Rectal smooth muscle tissue (tissue), 1 donor: ENCODE measurements around the gene OSBPL6.
"Not testable (repeated sequence)": the region's sequence is repeated elsewhere in the genome, so short reads cannot be mapped to it uniquely, and the experiment has no call there.

Source experiments
- H3K27ac ChIP-seq: one replicate; pipeline ENCODE4 v1.7.0; 2013; ENCODE audit warnings: low read depth, low read length, inconsistent platforms
- H3K27me3 ChIP-seq: one replicate; pipeline ENCODE4 v1.7.0; 2013; ENCODE audit warnings: low read length; ENCODE audit not compliant: control insufficient read depth, insufficient read depth
- H3K36me3 ChIP-seq: one replicate; pipeline ENCODE4 v1.7.0; 2013; ENCODE audit warnings: low read length; ENCODE audit not compliant: control insufficient read depth, insufficient read depth
- H3K4me1 ChIP-seq: one replicate; pipeline ENCODE4 v1.7.0; 2013; ENCODE audit warnings: low read length; ENCODE audit not compliant: control insufficient read depth, insufficient read depth
- H3K4me3 ChIP-seq: one replicate; pipeline ENCODE4 v1.7.0; 2013; ENCODE audit warnings: low read length
- H3K9ac ChIP-seq: one replicate; pipeline ENCODE4 v1.7.0; 2013; ENCODE audit warnings: low read length

The OSBPL6 gene

GRCh38 chr2:178180648-178181047 is 13.7 kb upstream of the OSBPL6 start:
- H3K4me3 ChIP-seq, H3K9ac ChIP-seq, H3K27me3 ChIP-seq, H3K4me1 ChIP-seq, H3K36me3 ChIP-seq, H3K27ac ChIP-seq: not testable (repeated sequence)

- Histone ChIP-seq H3K4me3 (no peak overlapping the region), H3K36me3 (no peaks in the 10 kb centered on the region), H3K9ac (no peak overlapping the region), H3K27me3 (no peaks in the 10 kb centered on the region), H3K4me1 (no peaks in the 10 kb centered on the region), H3K27ac (no peak overlapping the region)
These were observed 6.5 kb upstream of the OSBPL6 start for GRCh38 chr2:178187861-178188260.

- H3K27me3 ChIP-seq = no peaks in the 10 kb centered on the region
- H3K9ac ChIP-seq = no peak overlapping the region
- no peak overlapping the region for H3K27ac ChIP-seq
- H3K4me3 ChIP-seq = no peak overlapping the region
- no peaks in the 10 kb centered on the region for H3K36me3 ChIP-seq
- H3K4me1 ChIP-seq = no peaks in the 10 kb centered on the region
These were observed 5.8 kb upstream of the OSBPL6 start for GRCh38 chr2:178188466-178188865.

GRCh38 chr2:178191004-178191508 is 3.3 kb upstream of the OSBPL6 start:
- Histone ChIP-seq H3K27ac (no peak overlapping the region), H3K4me1 (no peaks in the 10 kb centered on the region), H3K9ac (no peak overlapping the region)

GRCh38 chr2:178191511-178191910 is 2.8 kb upstream of the OSBPL6 start:
- no peak overlapping the region for H3K27ac ChIP-seq

More at GRCh38 chr2:178191004-178191508, 3.3 kb upstream of the OSBPL6 start:
- no peak overlapping the region for H3K4me3 ChIP-seq
- no peaks in the 10 kb centered on the region for H3K36me3 ChIP-seq
- H3K27me3 ChIP-seq = no peaks in the 10 kb centered on the region

GRCh38 chr2:178193496-178193822 is 853 bp upstream of the OSBPL6 start:
- no peaks in the 10 kb centered on the region for H3K27me3 ChIP-seq

More at GRCh38 chr2:178191511-178191910, 2.8 kb upstream of the OSBPL6 start:
- no peaks in the 10 kb centered on the region for H3K27me3 ChIP-seq
- H3K36me3 ChIP-seq = no peaks in the 10 kb centered on the region
- H3K4me3 ChIP-seq = no peak overlapping the region
- H3K9ac ChIP-seq = no peak overlapping the region
- no peaks in the 10 kb centered on the region for H3K4me1 ChIP-seq

GRCh38 chr2:178194600-178195389 is 483 bp downstream of the OSBPL6 start:
- Histone ChIP-seq H3K36me3 (no peaks in the 10 kb centered on the region), H3K27ac (peak overlapping the region; percentile 84), H3K27me3 (no peaks in the 10 kb centered on the region)

More at GRCh38 chr2:178193496-178193822, 853 bp upstream of the OSBPL6 start:
- H3K4me1 ChIP-seq = no peaks in the 10 kb centered on the region
- peak overlapping the region; percentile 78 for H3K4me3 ChIP-seq
- no peaks in the 10 kb centered on the region for H3K36me3 ChIP-seq
- peak overlapping the region; percentile 84 for H3K27ac ChIP-seq
- H3K9ac ChIP-seq = peak overlapping the region; percentile 13

GRCh38 chr2:178195390-178196166 is 1.3 kb downstream of the OSBPL6 start:
- H3K36me3 ChIP-seq = no peaks in the 10 kb centered on the region
- H3K4me3 ChIP-seq = peak overlapping the region; percentile 78
- H3K4me1 ChIP-seq = no peaks in the 10 kb centered on the region
- H3K27me3 ChIP-seq = no peaks in the 10 kb centered on the region
- no peak overlapping the region for H3K27ac ChIP-seq
- no peak overlapping the region for H3K9ac ChIP-seq

More at GRCh38 chr2:178194600-178195389, 483 bp downstream of the OSBPL6 start:
- peak overlapping the region; percentile 78 for H3K4me3 ChIP-seq
- H3K4me1 ChIP-seq = no peaks in the 10 kb centered on the region
- no peak overlapping the region for H3K9ac ChIP-seq

- no peaks in the 10 kb centered on the region for H3K4me1 ChIP-seq
- no peaks in the 10 kb centered on the region for H3K36me3 ChIP-seq
- H3K4me3 ChIP-seq = no peak overlapping the region
- no peak overlapping the region for H3K9ac ChIP-seq
- H3K27ac ChIP-seq = no peak overlapping the region
- no peaks in the 10 kb centered on the region for H3K27me3 ChIP-seq
These were observed 3.5 kb downstream of the OSBPL6 start for GRCh38 chr2:178197791-178198190.

GRCh38 chr2:178198441-178198840 is 4.1 kb downstream of the OSBPL6 start:
- H3K4me3 ChIP-seq, H3K4me1 ChIP-seq, H3K36me3 ChIP-seq, H3K27me3 ChIP-seq, H3K27ac ChIP-seq, H3K9ac ChIP-seq: not testable (repeated sequence)

- H3K27me3 ChIP-seq = no peaks in the 10 kb centered on the region
- H3K4me3 ChIP-seq = no peak overlapping the region
- no peaks in the 10 kb centered on the region for H3K4me1 ChIP-seq
- no peak overlapping the region for H3K9ac ChIP-seq
- no peak overlapping the region for H3K27ac ChIP-seq
- no peaks in the 10 kb centered on the region for H3K36me3 ChIP-seq
These were observed 5.0 kb downstream of the OSBPL6 start for GRCh38 chr2:178199334-178199733.

- Histone ChIP-seq H3K4me1 (no peaks in the 10 kb centered on the region), H3K27ac (no peak overlapping the region), H3K4me3 (no peak overlapping the region), H3K27me3 (no peaks in the 10 kb centered on the region), H3K36me3 (no peaks in the 10 kb centered on the region), H3K9ac (no peak overlapping the region)
These were observed 6.0 kb downstream of the OSBPL6 start for GRCh38 chr2:178200331-178200730.
